Activated CD4-positive, alpha-beta T cell treated with anti-CD3 and anti-CD28 coated beads, Interleukin-2, amount 50 U/mL, for 48 hours (primary cell): ENCODE measurements around the gene CHCHD1.
"Not testable (repeated sequence)": the region's sequence is repeated elsewhere in the genome, so short reads cannot be mapped to it uniquely, and the experiment has no call there.

Source experiments
- DNase-seq, 2 experiments: peaks; one replicate each; pipeline ENCODE4 v3.0.0-alpha.2; 2020

The CHCHD1 gene

GRCh38 chr10:73795491-73795890 lies 13.6 kb downstream of the CHCHD1 start:
- DNase-seq, result not testable (repeated sequence)

GRCh38 chr10:73796035-73796434 lies 14.2 kb downstream of the CHCHD1 start:
- DNase-seq, result not testable (repeated sequence)

- DNase-seq, result no peak
Observed at GRCh38 chr10:73796766-73797165, 14.9 kb downstream of the CHCHD1 start.

- no peak for DNase-seq
Observed at GRCh38 chr10:73797324-73798025, 15.6 kb downstream of the CHCHD1 start.

- no peak for DNase-seq
Observed at GRCh38 chr10:73798087-73798486, 16.2 kb downstream of the CHCHD1 start.

GRCh38 chr10:73798927-73799560 lies 17.2 kb downstream of the CHCHD1 start:
- no peak for DNase-seq

GRCh38 chr10:73799899-73800559 lies 18.2 kb downstream of the CHCHD1 start:
- DNase-seq, result no peak

GRCh38 chr10:73800560-73801252 lies 18.9 kb downstream of the CHCHD1 start:
- no peak for DNase-seq

DNA sequence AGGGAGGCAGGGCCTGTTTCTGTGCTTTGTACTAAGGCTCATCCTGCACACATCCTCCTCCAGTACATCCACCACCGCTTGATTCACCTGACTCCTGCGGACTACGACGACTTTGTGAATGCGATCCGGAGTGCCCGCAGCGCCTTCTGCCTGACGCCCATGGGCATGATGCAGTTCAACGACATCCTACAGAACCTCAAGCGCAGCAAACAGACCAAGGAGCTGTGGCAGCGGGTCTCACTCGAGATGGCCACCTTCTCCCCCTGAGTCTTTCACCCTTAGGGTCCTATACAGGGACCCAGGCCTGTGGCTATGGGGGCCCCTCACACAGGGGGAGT lies 19.4 kb downstream of the CHCHD1 start:
- no peak for DNase-seq

DNA sequence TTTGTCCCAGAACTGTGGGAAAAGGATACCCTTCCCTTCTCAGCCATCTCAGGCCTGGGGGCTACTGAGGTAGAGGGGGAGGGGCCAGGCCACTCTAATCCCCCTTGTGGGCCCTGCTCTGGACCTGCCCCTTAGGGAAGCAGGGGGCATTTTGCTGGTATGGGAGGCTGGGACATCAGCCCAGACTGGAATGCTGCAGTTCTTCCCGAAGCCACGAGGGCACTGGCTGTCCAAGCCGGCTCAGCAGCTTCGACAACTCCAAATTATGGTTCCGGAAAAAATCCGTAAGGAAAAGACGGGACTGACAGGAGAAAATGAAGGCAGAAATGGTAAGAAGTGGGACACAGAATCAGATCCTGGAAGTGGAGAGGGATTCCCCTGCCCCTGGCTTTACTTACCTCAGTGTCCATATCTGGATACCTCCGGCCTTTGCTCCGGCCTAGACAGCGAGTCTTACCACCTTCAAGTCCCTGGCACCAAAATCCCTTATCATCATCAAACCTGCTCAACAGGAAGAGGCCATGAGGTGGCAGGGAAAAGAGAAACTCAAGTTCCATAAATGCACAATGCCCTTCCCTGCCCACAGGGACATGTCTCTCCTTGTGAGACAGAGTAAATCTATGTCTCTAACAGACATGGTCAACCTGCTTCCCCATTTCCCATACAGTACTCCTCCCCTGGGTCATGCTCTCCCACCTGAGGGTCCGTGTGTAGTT lies 20.6 kb downstream of the CHCHD1 start:
- no peak for DNase-seq

- DNase-seq, result no peak
Observed at GRCh38 chr10:73803680-73804286, 21.9 kb downstream of the CHCHD1 start.

- DNase-seq, result no peak
Observed at GRCh38 chr10:73806176-73806950, 24.5 kb downstream of the CHCHD1 start.

DNA sequence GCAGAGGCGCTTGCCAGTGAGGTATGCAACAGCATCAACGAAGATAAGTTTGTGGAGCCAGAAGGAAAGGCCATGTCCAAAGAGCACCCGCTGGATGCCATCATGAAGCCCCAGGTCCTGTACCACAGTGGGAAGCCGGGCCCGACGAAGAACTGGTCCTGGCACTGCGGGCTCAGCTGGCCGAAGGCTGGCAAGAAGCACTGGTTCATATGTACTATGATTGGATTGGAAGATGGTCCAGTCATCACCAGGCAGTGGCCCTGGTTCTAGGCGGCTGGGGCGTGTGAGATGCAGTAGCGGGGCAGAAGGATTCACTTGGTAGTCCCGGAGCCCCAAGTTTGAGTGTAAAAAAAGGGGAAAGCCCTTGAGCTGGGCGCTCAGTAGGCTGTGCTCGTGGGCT lies 25.6 kb downstream of the CHCHD1 start:
- no peak for DNase-seq

DNA sequence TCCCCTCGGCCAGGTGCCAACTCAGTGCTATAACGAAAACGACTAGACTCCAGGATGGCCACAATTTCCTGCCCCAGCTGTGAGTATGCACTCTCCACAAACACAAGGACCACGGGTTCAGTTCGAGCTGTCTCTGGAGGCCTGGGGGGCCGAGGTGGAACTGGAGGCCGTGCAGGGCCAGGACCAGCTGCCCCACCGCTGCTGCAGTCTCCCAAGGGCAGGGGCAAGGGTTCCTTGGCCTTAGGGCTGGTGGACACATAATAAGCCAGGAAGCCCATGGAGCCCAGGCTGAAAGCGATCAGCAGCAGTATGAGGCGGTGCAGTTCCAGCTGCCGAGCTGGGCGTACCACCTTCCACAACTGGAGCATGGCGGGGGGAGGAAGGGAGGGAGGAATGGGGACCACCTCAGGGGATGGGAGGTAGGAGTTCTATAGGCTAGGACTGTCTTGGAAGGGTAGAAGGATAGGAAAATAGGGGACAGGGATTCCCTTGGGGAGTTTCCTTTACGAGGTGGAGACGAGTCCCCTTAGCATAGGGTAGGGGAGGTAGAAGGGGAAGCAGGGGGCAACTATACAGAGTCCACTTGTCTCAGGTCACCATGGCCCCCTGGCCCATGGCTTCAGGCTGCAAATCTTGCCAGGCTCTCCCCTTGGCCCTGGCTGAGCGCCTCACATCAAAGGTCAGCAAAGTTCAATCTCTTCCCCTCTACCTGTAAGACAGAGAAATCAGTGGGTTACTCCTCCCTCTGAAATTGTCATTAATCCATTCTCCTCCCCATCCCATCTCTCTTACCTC lies 26.4 kb downstream of the CHCHD1 start:
- no peak for DNase-seq

GRCh38 chr10:73809061-73809818 lies 27.4 kb downstream of the CHCHD1 start:
- DNase-seq, result no peak

- DNase-seq, result no peak
Observed at GRCh38 chr10:73810358-73810734, 28.5 kb downstream of the CHCHD1 start.

- peak; percentile 49 to 62 for DNase-seq
Observed at GRCh38 chr10:73810735-73811465, 29.1 kb downstream of the CHCHD1 start.

DNA sequence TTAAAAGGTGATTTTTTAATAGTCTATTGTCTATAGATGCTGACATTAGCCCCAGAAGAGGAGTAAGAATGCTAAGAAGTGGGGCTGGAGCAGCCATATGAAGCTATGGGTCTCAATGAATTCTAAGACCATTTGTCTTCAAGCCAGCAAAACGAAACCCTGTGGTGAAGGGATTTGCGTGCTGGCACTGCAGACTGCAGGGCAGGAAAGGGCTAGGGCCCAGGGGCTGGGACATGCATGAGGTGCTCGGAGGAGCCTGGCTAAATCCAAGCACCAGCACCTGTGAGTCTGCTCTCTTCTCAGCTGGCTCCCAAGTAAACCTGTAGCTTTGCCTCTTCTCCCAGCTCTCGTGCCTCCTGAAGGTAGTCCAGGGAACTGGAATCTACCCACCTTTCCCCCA lies 30.8 kb downstream of the CHCHD1 start:
- DNase-seq, result no peak

DNA sequence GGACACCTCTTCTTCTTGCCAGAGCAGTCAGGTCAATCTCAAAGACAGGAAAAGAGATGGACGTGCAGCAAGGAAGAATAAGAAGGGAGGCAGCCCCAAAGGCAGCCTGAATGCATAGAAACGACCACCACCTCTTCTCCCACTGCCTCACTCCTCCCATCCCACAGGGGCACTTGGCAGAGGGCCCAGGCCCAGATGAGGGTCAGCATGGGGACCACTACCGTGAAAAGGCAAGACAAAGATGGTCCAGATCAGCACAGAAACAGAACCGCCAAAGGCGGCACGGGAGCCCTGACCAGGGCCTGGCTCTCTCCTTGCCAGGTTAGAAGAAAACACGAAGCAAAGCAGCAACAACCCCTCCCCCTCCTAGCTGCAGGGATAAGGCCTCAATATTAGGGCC lies 31.5 kb downstream of the CHCHD1 start:
- DNase-seq, result no peak
